ENCODE data around the gene RGS12.

DNA sequence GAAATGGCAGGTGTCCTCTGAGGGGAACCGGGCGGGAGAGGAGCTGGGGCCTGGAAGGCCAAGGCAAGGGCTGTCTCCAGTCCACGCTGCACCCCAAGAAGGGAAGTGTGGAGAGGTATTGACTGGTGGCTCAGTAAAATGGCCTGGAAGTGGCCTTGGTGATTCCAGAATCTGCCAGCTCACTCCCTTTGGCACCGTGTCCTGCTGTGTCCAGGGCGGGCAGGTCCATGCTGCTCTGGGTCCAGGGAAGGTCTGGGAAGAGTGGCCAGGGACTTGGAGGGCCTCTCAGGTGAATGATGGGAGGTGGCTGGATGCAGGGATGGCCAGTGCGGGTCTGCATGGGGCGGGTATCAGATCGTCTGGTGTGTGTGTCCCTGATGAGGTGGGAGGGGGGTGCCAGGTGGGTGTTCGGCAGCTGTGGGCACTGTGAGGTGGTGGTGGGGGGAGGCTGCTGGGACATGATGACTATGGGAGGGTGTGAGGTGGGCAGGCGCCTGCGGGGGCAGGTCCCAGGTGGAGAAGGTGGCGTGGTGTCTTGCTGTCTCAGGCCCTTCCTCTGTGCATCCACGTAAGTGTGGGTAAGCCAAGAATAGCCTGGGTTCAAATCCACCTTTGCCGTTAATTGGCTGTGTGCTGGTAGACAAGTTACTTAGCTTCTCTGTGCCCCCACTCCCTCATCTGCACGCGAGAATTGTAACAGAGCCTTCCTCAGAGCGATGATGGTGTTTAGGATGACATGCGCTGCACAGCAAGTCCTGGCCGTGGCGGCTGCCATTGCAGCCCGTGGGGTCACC, 17.7 kb downstream of the RGS12 start:
- TF ChIP-seq, protein P1, sequence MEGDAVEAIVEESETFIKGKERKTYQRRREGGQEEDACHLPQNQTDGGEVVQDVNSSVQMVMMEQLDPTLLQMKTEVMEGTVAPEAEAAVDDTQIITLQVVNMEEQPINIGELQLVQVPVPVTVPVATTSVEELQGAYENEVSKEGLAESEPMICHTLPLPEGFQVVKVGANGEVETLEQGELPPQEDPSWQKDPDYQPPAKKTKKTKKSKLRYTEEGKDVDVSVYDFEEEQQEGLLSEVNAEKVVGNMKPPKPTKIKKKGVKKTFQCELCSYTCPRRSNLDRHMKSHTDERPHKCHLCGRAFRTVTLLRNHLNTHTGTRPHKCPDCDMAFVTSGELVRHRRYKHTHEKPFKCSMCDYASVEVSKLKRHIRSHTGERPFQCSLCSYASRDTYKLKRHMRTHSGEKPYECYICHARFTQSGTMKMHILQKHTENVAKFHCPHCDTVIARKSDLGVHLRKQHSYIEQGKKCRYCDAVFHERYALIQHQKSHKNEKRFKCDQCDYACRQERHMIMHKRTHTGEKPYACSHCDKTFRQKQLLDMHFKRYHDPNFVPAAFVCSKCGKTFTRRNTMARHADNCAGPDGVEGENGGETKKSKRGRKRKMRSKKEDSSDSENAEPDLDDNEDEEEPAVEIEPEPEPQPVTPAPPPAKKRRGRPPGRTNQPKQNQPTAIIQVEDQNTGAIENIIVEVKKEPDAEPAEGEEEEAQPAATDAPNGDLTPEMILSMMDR (IDR thresholded peaks at IDR 0.05; ENCODE audit: low read depth, low read length, poor library complexity, severe bottlenecking) = no peak
- no peak for TF ChIP-seq EZH2phosphoT487 (IDR thresholded peaks at IDR 0.05; ENCODE audit: borderline replicate concordance, low read length)
